HG03575 (cell line): Measurements from ENCODE around the gene DOC2B.
"Not testable (repeated sequence)": the region's sequence is repeated elsewhere in the genome, so short reads cannot be mapped to it uniquely, and the experiment has no call there.

Experiments used
- ATAC-seq: cut with Tn5 transposase; IDR thresholded peaks from one replicate; pipeline ENCODE4 v1.9.1; 2021; ENCODE audit not compliant: unreplicated experiment, insufficient number of reproducible peaks, low FRiP score; ENCODE audit errors: extremely low read depth

Gene DOC2B

DNA sequence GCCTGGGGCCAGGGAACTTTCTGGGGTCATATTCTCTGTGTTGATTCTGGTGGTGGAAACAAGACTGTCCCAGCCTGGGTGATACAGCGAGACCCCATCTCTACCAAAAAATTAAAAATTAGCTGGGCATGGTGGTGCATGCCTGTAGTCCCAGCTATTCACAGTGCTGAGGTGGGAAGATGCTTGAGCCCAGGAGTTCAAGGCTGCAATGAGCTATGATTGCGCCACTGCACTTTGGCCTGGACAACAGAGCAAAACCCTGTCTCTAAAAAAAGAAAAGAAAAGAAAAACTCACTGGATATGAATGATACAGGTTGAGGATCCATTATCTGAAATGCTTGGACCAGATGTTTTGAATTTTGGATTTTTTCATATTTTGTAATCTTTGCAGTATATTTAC lies 30.4 kb downstream of the DOC2B start:
- ATAC-seq, result no peak

DNA sequence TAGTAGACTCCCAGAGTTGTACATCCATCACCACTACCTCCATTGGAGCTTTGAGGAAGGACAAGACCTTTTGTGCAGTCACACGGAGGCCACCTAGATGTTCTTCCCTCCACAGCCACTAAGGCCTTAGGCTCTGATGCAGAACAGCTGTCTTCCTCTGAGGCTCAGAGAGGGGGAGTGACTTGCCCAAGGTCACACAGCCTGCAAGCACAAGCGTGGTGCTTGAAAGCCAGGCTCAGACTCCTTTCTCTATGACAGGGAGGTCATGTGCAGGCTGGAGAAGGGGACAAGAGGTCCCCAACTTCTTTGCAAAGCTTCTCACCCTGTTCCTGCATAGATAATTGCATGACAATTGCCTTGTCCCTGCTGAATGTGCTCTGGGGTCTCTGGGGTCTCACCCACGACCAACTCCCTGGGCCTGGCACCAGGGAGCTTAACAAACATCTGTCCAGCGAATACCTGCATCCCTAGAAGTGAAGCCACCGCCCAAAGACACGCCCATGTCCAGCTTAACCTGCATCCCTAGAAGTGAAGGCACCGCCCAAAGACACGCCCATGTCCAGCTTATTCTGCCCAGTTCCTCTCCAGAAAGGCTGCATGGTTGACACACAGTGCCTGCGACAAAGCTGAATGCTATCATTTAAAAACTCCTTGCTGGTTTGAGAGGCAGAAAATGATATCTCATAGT lies 31.4 kb downstream of the DOC2B start:
- ATAC-seq, result no peak

DNA sequence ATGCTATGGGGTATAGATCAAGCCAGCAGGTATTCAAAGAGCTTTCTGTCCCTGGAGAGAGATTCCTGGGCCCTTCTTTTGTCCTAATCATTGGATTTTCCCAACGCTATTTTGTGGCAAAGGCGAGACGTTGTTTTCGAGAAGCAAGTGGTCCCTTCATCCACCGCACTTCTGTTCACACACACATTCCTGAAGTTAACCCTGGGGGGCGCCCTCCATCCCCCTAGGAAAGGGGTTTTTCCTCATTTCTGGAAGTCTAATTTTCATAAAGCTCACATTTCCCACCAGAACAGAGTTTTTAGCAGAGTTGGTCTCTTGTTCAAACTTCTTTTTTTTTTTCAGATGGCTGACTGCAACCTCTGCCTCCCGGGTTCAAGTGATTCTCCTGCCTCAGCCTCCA lies 32.2 kb downstream of the DOC2B start:
- ATAC-seq, result no peak

DNA sequence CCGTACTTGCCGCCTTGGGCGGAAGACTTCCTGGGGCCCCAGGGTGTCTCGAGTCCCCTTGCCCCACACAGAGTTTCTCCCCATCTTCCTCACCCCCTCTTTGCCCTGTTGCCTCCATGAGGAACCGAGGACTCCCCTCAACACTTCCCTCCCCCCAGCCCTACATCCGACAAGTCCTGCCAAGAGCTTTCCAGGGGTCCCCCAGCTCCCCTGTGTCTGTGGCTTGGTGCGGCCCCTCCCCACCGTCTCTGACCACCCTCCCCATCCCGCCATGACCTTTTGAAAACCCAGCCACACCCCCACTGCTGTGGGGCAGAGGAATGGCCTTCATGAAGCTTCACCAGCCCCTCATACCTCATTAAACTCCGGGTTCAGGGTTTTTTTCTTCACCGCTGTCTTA lies 32.7 kb downstream of the DOC2B start:
- ATAC-seq, result no peak

DNA sequence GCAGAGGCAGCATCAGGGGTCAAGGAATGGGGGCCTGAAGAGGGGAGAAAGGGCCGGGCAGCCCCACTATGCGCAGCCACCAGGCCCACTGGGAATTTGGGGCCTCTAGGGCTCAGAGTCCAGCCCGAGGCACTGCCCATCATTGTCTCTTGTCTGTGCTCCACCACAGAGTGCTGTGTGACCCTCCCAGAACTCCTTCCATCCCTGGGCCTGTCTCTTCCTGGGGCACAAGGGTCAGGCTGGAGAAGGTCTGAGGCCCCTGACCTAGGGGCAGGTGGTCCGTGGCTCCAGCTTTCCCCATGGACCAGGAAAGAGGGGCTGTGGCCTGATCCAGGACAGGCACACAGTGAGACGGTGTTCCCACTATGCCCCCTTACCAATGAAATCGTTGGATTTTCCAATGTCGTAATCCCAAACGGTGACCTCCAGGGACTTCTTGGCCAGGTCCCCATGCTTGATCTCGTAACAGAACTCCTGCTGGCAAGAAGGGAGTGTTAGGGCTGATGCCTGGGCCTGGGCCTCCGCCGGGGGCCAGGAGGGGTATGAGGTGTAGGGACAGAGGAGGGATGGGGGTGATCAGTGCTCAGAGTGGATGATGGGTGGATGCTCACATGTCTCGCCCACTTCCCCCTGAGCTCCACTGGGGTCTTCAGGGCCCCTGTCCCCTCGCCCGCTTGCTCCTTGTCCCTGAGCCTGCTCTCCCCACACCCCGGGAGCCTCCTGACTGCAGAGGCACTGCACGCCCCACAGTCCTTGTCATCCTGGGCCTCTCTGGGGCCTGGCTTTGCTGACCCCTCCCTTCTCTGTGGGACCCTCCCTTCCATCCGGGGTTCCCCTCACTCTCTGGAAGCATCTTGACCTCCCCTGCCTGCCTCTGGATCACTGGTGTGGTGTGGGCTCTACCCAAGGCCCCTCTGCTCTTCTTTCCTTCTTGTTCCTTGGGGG lies 33.4 kb downstream of the DOC2B start:
- ATAC-seq, result no peak

DNA sequence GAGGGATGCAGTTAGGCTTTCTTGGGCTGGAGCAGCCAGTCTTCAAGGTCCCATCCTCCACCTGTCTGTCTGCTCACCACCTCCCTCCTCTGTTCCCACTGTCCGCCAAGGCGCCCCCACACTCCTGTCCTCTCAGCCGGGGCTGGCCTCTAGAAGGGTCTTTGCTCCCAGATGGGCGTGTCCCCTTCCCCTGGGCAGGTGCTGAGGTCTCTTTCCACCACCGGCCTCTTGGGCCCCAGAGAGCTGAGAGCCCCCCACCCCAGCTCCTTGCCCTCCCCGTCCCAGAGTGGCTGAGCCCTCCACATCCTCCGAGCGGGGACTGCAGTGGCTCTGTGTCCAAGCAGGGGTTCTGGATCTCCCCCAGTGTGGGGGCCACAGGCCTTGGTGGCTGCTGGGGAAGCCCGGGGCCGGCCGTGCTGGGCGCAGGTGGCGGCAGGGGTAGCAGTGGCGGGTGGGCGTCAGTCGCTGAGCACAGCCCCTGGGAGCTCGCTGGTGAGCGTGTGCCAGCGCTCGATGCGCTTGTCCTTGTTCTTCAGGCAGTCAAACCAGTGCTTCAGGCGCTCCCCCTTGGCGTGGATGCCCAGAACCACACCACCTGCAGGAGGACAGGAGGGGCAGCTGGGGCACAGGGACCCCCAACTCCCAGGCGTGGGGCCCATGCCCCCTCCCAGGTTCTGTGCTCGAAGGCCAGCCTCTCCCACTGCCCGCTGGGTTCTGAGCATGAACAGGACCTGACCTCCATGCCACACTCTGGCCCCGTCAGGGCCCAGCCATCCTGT lies 34.3 kb downstream of the DOC2B start:
- no peak for ATAC-seq

DNA sequence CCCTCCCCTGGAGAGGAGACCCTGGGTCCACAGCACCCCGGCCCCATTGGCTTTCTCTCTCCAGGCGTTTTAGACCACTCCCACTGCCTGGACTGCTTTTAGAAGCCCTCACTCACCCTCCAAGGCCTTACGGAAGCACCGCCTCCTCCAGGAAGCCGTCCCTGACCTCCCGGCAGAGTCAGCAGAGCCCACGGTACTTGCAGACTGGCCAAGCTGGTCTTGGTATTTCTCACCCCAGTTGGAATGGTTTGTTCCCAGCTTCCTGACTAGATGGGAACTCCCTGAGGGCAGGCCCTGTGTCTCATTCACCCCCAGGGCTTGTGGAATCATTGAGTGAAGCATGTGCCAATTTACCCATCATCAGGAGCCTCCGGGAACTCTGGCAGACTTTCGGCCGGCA lies 34.9 kb downstream of the DOC2B start:
- ATAC-seq, result no peak

DNA sequence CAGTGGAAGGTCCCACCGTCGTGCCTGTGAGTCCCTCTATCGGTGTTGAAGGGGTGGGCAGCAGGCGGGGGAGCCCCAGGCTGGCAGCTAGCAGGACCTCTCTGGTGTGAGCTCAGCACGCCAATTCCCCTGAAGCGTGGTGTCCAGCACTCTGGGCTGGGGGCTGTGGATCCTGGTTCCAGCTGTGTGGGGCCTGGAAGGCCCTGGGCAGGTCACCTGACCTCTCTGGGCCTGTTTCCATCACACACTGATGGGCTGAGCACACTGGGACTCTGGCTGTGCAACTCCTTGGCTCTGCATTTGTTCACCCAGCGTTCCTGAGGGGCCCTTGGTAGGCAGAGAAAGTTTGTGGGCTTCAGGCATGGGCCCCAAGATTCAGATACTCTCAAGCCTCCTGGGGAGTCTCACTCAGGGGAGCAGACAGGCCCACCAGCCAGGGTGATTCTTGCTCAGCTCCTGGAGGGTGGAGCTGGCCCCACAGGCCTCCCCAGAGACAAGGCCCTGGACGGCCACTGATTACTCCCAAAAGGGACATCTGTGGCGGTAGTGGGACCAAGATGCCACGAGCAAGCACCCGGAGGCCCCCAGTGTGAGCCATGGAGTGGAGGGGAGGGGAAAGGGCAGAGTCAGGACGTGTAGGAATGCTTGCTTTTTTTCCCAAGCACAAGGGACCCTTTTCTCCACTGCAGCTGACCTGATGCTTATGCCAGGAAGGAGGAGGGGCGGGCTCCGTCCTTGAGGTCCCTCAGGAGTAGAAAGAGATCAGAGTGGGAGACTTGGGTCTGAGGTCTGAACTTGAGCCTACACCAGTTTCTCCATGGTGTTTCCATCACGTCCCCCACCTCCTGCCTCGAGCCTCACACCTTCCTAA lies 35.5 kb downstream of the DOC2B start:
- ATAC-seq, result no peak

DNA sequence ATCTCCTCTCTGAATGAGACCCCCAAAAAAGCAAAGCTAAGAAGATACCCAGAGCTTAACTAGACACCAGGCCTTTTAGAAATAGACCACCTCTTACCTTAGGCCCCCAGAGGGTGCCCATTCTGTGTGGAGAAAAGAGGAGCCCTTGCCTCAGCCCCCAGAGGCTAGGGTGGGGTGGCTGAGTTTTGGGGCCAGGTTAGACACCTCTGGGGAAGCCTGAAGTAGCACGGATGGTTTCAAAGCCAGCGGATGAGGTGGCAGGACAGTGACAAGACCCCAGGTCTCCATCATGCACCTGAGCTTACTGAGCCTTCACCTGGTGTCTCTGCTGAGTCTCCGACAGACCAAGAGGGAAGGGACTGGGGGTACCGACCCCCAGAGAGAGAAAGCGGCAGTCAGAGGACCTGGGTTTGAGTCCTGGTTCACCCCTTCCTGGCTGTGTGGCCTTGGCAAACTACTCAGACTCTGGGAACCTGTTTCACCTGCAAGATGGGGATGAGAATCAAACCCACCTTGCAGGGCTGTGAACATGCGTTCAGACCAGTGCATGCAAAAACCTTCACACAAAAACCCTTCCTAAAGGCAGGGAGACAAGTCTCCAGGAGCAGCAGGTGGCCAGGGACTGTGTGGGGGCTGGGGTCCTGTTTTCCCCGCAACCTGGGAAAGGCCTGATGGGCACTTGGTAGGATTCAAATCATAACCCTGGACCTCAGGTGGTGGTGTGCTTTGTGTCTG lies 36.3 kb downstream of the DOC2B start:
- ATAC-seq, result no peak

DNA sequence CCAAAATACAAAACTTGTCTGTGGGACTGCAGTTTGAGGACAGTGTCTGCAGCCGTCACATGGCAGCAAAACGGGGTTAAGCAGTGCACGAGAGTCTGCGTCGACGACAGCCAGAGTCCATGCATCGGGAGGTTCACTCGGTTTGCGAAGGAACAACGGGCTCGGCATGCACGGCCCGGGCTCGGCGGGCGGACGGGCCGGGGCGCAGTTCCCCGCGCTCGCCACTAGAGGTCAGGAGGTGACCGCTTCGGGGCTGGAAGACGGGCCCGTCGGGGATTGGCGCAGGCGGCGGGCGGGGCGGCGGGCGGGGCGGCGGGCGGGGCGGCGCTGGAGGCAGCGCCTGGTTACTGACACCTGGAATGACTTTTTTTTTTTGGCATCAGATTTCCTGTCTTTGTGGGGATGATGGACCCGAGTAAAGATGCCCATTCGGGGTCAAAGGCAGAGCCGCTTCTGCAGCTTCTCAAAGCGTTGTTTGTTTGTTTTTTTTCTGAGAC lies 37.6 kb downstream of the DOC2B start:
- no peak for ATAC-seq

DNA sequence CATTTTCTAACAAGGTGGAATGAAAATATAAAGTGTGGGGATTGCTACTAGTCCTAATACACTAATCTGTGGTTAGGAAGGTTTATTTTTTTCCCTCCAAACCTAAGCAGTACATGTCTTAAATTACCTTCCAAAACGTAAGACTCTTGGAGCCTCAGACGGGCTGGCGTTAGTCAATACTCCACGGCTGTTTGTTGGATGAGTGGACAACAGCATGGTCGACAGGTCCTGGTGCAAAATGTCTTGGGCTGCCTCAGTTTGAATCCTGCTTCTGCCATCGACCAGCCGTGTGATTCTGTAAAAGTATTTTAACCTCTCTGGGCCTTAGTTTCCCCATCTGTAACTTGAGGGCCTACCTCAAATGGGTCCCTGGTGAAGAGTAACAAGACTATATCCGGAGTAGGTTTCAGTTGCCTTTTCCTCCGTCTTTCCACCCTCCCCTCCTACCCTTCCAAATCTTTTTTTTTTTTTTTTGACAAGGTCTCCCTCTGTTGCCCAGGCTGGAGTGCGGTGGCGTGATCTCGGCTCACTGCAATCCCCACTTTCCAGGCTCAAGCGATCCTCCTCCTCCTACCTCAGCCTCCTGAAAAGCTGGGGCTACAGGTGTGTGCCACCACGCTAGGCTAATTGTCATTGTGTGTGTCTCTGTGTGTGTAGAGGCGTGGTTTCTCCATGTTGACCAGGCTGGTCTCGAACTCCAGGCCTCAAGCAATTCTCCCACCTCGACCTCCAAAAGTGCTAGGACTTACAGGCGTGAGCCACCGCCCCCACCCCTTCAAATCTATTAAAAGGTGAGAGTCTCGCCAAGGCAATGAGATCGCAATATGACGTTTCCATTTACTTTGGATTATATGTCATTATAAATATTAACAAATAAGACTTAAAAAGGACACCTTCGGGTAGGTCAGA lies 38.3 kb downstream of the DOC2B start:
- ATAC-seq, result no peak

DNA sequence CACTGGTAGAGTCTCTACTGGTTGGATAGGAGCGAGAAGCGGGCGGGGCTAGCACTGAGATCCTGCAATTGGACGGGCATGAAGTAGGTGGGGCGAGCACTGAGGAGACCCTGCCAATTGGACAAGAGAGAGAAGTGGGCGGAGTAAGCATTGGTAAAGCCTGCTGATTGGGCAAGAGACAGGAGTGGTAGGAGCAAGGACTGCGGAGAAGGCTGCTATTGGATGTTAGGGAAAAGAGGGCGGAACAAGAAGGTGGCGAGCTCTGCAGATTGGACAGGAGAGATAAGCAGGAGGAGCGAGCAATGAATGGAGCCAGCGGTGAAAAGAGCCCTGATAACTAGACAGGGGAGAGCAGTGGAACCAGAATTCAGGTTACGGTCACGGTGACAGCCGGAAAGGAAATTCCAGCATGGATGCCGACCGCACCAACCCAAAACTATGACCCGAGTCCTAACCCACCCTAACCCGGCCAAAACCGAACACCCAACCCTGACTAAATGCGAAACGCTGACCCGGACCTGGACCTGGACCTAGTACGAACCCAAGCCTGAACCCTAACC lies 39.3 kb downstream of the DOC2B start:
- ATAC-seq, result no peak

DNA sequence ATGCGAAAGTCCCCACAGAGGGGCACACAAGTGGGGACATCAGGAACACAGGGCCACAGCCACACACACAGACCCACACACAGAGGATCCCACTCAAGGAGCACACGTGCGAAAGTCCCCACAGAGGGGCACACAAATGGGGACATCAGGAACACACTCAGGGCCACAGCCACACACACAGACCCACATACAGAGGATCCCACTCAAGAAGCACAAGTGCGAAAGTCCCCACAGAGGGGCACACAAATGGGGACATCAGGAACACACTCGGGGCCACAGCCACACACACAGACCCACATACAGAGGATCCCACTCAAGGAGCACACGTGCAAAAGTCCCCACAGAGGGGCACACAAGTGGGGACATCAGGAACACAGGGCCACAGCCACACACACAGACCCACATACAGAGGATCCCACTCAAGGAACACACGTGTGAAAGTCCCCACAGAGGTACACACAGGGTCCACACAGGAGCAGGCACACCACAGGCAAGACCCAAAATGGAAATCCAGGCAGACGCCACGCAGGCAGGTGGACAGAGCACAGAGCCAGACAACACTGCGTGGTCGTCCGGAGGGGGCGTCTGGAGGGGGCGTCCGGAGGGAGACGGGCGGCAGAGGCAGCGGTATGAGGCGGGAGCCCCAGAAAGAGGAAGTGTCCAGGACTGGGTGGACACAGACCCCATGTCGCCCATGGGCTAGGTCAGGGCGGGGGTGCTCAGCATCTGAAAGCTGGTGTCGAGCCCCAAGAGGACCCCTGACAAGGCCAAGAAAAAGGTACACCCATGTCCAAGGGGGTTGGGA lies 41.8 kb downstream of the DOC2B start:
- ATAC-seq, result not testable (repeated sequence)

DNA sequence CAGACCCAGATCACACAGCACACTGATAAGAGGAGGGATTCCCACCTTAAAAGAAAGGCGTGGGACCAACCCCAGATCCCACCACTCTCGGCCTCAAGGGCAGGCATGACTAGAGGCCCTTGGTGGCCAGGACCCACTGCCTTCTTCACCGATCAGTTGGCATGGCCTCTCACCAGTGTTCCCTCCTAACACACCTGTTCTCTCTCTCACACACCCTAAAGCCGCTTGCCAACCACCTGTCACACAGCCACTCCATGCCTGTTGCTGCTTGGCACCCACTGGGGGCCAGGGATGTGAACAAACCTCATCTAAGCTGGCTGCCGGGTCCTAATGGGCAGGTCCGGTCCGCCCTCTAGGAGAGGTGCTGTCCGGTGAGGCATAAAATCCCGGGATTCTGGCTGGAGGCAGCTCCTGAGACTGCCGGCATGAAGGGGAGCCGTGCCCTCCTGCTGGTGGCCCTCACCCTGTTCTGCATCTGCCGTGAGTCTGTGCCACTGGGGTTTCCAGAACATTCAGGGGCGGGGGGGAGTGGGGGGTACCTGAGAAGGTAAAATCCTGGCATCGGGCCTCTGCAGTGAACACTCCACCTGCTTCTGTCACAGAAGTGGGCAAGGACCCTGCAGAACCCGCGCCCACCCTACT lies 44.2 kb downstream of the DOC2B start, which contains the start of gene SCGB1C2:
Gene SCGB1C2, plus strand, starts transcription at position 404 of the 642 bp plus-strand sequence. Its CDS starts 22 bp downstream, at position 426.
- not testable (repeated sequence) for ATAC-seq

DNA sequence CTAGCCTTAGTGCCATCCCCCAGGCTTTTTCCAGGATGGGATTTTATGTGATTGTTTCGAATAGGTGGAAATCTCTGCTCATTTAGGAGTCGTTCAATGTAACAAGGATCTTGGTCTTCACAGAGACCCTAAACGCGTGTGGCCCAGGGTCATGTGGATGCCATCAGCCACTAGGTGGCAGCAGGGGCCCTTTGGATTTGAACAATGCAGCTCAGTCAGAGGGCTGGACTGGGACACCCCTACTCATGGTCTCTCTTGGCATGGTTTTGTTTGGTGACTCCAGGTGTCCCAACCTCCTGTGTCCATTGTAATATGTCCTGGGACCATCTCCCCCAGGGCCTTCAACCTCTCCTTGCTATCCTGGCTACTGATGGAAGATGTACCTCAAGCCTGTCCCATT lies 44.9 kb downstream of the DOC2B start:
- not testable (repeated sequence) for ATAC-seq
